ENCODE results near the gene MXI1. TPM values are rescaled to one million over a fixed set of nuclear protein-coding genes. Genes with fewer than 3 reads are reported as not detected.

Gene MXI1
- total RNA-seq, 1 donor from 2014 or later = 48.1 TPM

GRCh38 chr10:110209926-110210673, 2.7 kb downstream of the MXI1 start:
- DNase-seq = peak; percentile 64
- peaks cover 18% of the 10 kb centered on the region for H3K4me1 Mint-ChIP-seq (ENCODE audit: low read depth, unreplicated experiment)
- H3K36me3 Mint-ChIP-seq (ENCODE audit: unreplicated experiment) = no peaks in the 10 kb centered on the region
- peak overlapping the region; percentile 97 for H3K4me3 Mint-ChIP-seq (ENCODE audit: unreplicated experiment)
- H3K27ac Mint-ChIP-seq (ENCODE audit: unreplicated experiment) = peak overlapping the region; percentile 90
- TF ChIP-seq, protein P1, sequence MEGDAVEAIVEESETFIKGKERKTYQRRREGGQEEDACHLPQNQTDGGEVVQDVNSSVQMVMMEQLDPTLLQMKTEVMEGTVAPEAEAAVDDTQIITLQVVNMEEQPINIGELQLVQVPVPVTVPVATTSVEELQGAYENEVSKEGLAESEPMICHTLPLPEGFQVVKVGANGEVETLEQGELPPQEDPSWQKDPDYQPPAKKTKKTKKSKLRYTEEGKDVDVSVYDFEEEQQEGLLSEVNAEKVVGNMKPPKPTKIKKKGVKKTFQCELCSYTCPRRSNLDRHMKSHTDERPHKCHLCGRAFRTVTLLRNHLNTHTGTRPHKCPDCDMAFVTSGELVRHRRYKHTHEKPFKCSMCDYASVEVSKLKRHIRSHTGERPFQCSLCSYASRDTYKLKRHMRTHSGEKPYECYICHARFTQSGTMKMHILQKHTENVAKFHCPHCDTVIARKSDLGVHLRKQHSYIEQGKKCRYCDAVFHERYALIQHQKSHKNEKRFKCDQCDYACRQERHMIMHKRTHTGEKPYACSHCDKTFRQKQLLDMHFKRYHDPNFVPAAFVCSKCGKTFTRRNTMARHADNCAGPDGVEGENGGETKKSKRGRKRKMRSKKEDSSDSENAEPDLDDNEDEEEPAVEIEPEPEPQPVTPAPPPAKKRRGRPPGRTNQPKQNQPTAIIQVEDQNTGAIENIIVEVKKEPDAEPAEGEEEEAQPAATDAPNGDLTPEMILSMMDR (IDR thresholded peaks at IDR 0.05; ENCODE audit: partially characterized antibody, unreplicated experiment) = no peak
- peaks cover 23% of the 10 kb centered on the region for H3K9me3 Mint-ChIP-seq (ENCODE audit: unreplicated experiment)
- H3K27me3 Mint-ChIP-seq (ENCODE audit: unreplicated experiment) = peaks cover 27% of the 10 kb centered on the region

GRCh38 chr10:110210674-110211464, 3.5 kb downstream of the MXI1 start:
- Mint-ChIP-seq H3K4me1 (ENCODE audit: low read depth, unreplicated experiment) (peaks cover 21% of the 10 kb centered on the region), H3K36me3 (ENCODE audit: unreplicated experiment) (no peaks in the 10 kb centered on the region), H3K9me3 (ENCODE audit: unreplicated experiment) (peaks cover 23% of the 10 kb centered on the region), H3K27ac (ENCODE audit: unreplicated experiment) (peak overlapping the region; percentile 78), H3K27me3 (ENCODE audit: unreplicated experiment) (peaks cover 26% of the 10 kb centered on the region), H3K4me3 (ENCODE audit: unreplicated experiment) (peak overlapping the region; percentile 92)
- TF ChIP-seq, protein P1 (IDR thresholded peaks at IDR 0.05; ENCODE audit: partially characterized antibody, unreplicated experiment) = no peak
- peak; percentile 96 for DNase-seq

- no peaks in the 10 kb centered on the region for H3K36me3 Mint-ChIP-seq (ENCODE audit: unreplicated experiment)
- H3K27me3 Mint-ChIP-seq (ENCODE audit: unreplicated experiment) = peaks cover 22% of the 10 kb centered on the region
- TF ChIP-seq, protein P1 (IDR thresholded peaks at IDR 0.05; ENCODE audit: partially characterized antibody, unreplicated experiment) = no peak
- H3K4me3 Mint-ChIP-seq (ENCODE audit: unreplicated experiment) = peak overlapping the region; percentile 92
- no peak for DNase-seq
- H3K4me1 Mint-ChIP-seq (ENCODE audit: low read depth, unreplicated experiment) = peaks cover 23% of the 10 kb centered on the region
- H3K27ac Mint-ChIP-seq (ENCODE audit: unreplicated experiment) = peak overlapping the region; percentile 78
- peaks cover 23% of the 10 kb centered on the region for H3K9me3 Mint-ChIP-seq (ENCODE audit: unreplicated experiment)
Measured at GRCh38 chr10:110211465-110211843, 4.0 kb downstream of the MXI1 start.

GRCh38 chr10:110212119-110213006, 5.0 kb downstream of the MXI1 start:
- Mint-ChIP-seq H3K4me3 (ENCODE audit: unreplicated experiment) (peak overlapping the region; percentile 92), H3K36me3 (ENCODE audit: unreplicated experiment) (no peaks in the 10 kb centered on the region), H3K4me1 (ENCODE audit: low read depth, unreplicated experiment) (peaks cover 19% of the 10 kb centered on the region), H3K27ac (ENCODE audit: unreplicated experiment) (no peak overlapping the region), H3K27me3 (ENCODE audit: unreplicated experiment) (peaks cover 22% of the 10 kb centered on the region), H3K9me3 (ENCODE audit: unreplicated experiment) (peaks cover 18% of the 10 kb centered on the region)
- DNase-seq = no peak
- TF ChIP-seq, protein P1 (IDR thresholded peaks at IDR 0.05; ENCODE audit: partially characterized antibody, unreplicated experiment) = no peak

All from glutamatergic neuron (in vitro differentiated cells).